Subcutaneous abdominal adipose tissue (tissue), 5 donors: ENCODE measurements around the gene KCNJ11.

Experiments used
- H3K27ac ChIP-seq: one replicate; pipeline ENCODE4 v1.7.0; 2013; ENCODE audit warnings: low read depth, mild to moderate bottlenecking, inconsistent platforms, low read length, moderate library complexity
- H3K27me3 ChIP-seq, 5 donors: one replicate each; pipeline ENCODE4 v1.7.0; 2013; ENCODE audit warnings: low read length in 5 of 5, inconsistent platforms in 1 of 5; ENCODE audit not compliant: control insufficient read depth in 5 of 5, insufficient read depth in 4 of 5
- H3K36me3 ChIP-seq, 5 donors: one replicate each; pipeline ENCODE4 v1.7.0; 2013; ENCODE audit warnings: low read length in 5 of 5; ENCODE audit not compliant: control insufficient read depth in 5 of 5, insufficient read depth in 5 of 5
- H3K4me1 ChIP-seq, 5 donors: one replicate each; pipeline ENCODE4 v1.7.0; 2013; ENCODE audit warnings: low read length in 5 of 5, mild to moderate bottlenecking in 3 of 5, moderate library complexity in 1 of 5; ENCODE audit not compliant: control insufficient read depth in 5 of 5, insufficient read depth in 5 of 5
- H3K4me3 ChIP-seq, 5 donors: one replicate each; pipeline ENCODE4 v1.7.0; 2013; ENCODE audit warnings: low read length in 5 of 5, low read depth in 1 of 5
- H3K9ac ChIP-seq, 5 donors: one replicate each; pipeline ENCODE4 v1.7.0; 2013; ENCODE audit warnings: low read length in 5 of 5, mild to moderate bottlenecking in 4 of 5, moderate library complexity in 3 of 5
- H3K9me3 ChIP-seq, 5 donors: one replicate each; pipeline ENCODE4 v1.7.0; 2013; ENCODE audit warnings: low read length in 5 of 5; ENCODE audit not compliant: control insufficient read depth in 5 of 5
- donor health status: healthy.
- donor health status: healthy.
- donor health status: healthy.
- donor health status: healthy.
- donor health status: healthy.

Gene KCNJ11

GRCh38 chr11:17393472-17393871 lies 5.0 kb upstream of the KCNJ11 start:
- H3K27me3 ChIP-seq, result peaks cover 0 to 4% (median 0%) of the 10 kb centered on the region in 5 donors
- peaks cover 0 to 10% (median 7%) of the 10 kb centered on the region in 5 donors for H3K4me1 ChIP-seq
- no peak overlapping the region for H3K4me3 ChIP-seq
- no peaks in the 10 kb centered on the region for H3K36me3 ChIP-seq
- H3K9me3 ChIP-seq, result peaks cover 0 to 7% (median 0%) of the 10 kb centered on the region in 5 donors
- H3K9ac ChIP-seq, result no peak overlapping the region
- H3K27ac ChIP-seq, result no peak overlapping the region

- peaks cover 0 to 5% (median 2%) of the 10 kb centered on the region in 5 donors for H3K27me3 ChIP-seq
Observed at GRCh38 chr11:17392872-17393271, 4.4 kb upstream of the KCNJ11 start.

GRCh38 chr11:17391493-17392355 lies 3.3 kb upstream of the KCNJ11 start:
- Histone ChIP-seq H3K9me3 (peaks cover 0 to 7% (median 0%) of the 10 kb centered on the region in 5 donors), H3K9ac (no peak overlapping the region), H3K27ac (no peak overlapping the region), H3K27me3 (peaks cover 0 to 12% (median 8%) of the 10 kb centered on the region in 5 donors), H3K36me3 (no peaks in the 10 kb centered on the region), H3K4me3 (no peak overlapping the region), H3K4me1 (peaks cover 0 to 10% (median 7%) of the 10 kb centered on the region in 5 donors)

More at GRCh38 chr11:17392872-17393271, 4.4 kb upstream of the KCNJ11 start:
- H3K4me3 ChIP-seq, result no peak overlapping the region
- H3K36me3 ChIP-seq, result no peaks in the 10 kb centered on the region
- no peak overlapping the region for H3K9ac ChIP-seq
- H3K27ac ChIP-seq, result no peak overlapping the region
- H3K9me3 ChIP-seq, result peaks cover 0 to 7% (median 0%) of the 10 kb centered on the region in 5 donors
- peaks cover 0 to 10% (median 7%) of the 10 kb centered on the region in 5 donors for H3K4me1 ChIP-seq

GRCh38 chr11:17389957-17390649 lies 1.6 kb upstream of the KCNJ11 start:
- peak overlapping the region in 1 of 5 donors; percentile 48 for H3K4me3 ChIP-seq
- H3K9ac ChIP-seq, result peak overlapping the region in 1 of 5 donors; percentile 20
- no peaks in the 10 kb centered on the region for H3K36me3 ChIP-seq
- H3K4me1 ChIP-seq, result peaks cover 0 to 15% (median 7%) of the 10 kb centered on the region in 5 donors
- peaks cover 0 to 7% (median 0%) of the 10 kb centered on the region in 5 donors for H3K9me3 ChIP-seq
- H3K27ac ChIP-seq, result no peak overlapping the region
- H3K27me3 ChIP-seq, result peaks cover 4 to 13% (median 8%) of the 10 kb centered on the region in 5 donors

GRCh38 chr11:17389211-17389956 lies 925 bp upstream of the KCNJ11 start:
- Histone ChIP-seq H3K9me3 (peaks cover 0 to 7% (median 0%) of the 10 kb centered on the region in 5 donors), H3K27me3 (peaks cover 4 to 13% (median 8%) of the 10 kb centered on the region in 5 donors), H3K36me3 (no peaks in the 10 kb centered on the region), H3K4me3 (peak overlapping the region in 4 of 5 donors; percentile 27 to 60 (median 40)), H3K27ac (no peak overlapping the region), H3K9ac (peak overlapping the region in 1 of 5 donors; percentile 20), H3K4me1 (peaks cover 0 to 15% (median 7%) of the 10 kb centered on the region in 5 donors)

- Histone ChIP-seq H3K9ac (no peak overlapping the region), H3K27me3 (peaks cover 4 to 13% (median 8%) of the 10 kb centered on the region in 5 donors), H3K27ac (no peak overlapping the region), H3K4me3 (no peak overlapping the region), H3K36me3 (no peaks in the 10 kb centered on the region), H3K9me3 (peaks cover 0 to 7% (median 0%) of the 10 kb centered on the region in 5 donors), H3K4me1 (peaks cover 0 to 15% (median 7%) of the 10 kb centered on the region in 5 donors)
Observed at GRCh38 chr11:17387811-17388210, 648 bp downstream of the KCNJ11 start.

GRCh38 chr11:17387254-17387653 lies 1.2 kb downstream of the KCNJ11 start:
- H3K9me3 ChIP-seq, result peaks cover 0 to 1% (median 0%) of the 10 kb centered on the region in 5 donors
- peaks cover 4 to 13% (median 8%) of the 10 kb centered on the region in 5 donors for H3K27me3 ChIP-seq
- no peaks in the 10 kb centered on the region for H3K36me3 ChIP-seq
- H3K27ac ChIP-seq, result no peak overlapping the region
- H3K4me1 ChIP-seq, result peaks cover 0 to 15% (median 7%) of the 10 kb centered on the region in 5 donors
- no peak overlapping the region for H3K4me3 ChIP-seq
- no peak overlapping the region for H3K9ac ChIP-seq

- Histone ChIP-seq H3K9ac (no peak overlapping the region), H3K27me3 (peaks cover 4 to 13% (median 8%) of the 10 kb centered on the region in 5 donors), H3K36me3 (no peaks in the 10 kb centered on the region), H3K27ac (no peak overlapping the region), H3K9me3 (no peaks in the 10 kb centered on the region), H3K4me3 (no peak overlapping the region), H3K4me1 (peaks cover 0 to 15% (median 7%) of the 10 kb centered on the region in 5 donors)
Observed at GRCh38 chr11:17386331-17387084, 2.0 kb downstream of the KCNJ11 start.

GRCh38 chr11:17385926-17386325 lies 2.5 kb downstream of the KCNJ11 start:
- Histone ChIP-seq H3K4me1 (peaks cover 0 to 15% (median 7%) of the 10 kb centered on the region in 5 donors), H3K9me3 (no peaks in the 10 kb centered on the region), H3K27ac (no peak overlapping the region), H3K36me3 (no peaks in the 10 kb centered on the region), H3K27me3 (peaks cover 4 to 13% (median 8%) of the 10 kb centered on the region in 5 donors), H3K9ac (no peak overlapping the region), H3K4me3 (no peak overlapping the region)
